ENCODE data around the gene SLC23A2. TPM values are rescaled to one million over a fixed set of nuclear protein-coding genes. Genes with fewer than 3 reads are reported as not detected.
"Not testable (repeated sequence)": the region's sequence is repeated elsewhere in the genome, so short reads cannot be mapped to it uniquely, and the experiment has no call there.

Gene SLC23A2
- 10.2 TPM for polyA plus RNA-seq (2013, experiment 1 of 2)
- polyA plus RNA-seq (2013, experiment 2 of 2), result 7.6 TPM

DNA sequence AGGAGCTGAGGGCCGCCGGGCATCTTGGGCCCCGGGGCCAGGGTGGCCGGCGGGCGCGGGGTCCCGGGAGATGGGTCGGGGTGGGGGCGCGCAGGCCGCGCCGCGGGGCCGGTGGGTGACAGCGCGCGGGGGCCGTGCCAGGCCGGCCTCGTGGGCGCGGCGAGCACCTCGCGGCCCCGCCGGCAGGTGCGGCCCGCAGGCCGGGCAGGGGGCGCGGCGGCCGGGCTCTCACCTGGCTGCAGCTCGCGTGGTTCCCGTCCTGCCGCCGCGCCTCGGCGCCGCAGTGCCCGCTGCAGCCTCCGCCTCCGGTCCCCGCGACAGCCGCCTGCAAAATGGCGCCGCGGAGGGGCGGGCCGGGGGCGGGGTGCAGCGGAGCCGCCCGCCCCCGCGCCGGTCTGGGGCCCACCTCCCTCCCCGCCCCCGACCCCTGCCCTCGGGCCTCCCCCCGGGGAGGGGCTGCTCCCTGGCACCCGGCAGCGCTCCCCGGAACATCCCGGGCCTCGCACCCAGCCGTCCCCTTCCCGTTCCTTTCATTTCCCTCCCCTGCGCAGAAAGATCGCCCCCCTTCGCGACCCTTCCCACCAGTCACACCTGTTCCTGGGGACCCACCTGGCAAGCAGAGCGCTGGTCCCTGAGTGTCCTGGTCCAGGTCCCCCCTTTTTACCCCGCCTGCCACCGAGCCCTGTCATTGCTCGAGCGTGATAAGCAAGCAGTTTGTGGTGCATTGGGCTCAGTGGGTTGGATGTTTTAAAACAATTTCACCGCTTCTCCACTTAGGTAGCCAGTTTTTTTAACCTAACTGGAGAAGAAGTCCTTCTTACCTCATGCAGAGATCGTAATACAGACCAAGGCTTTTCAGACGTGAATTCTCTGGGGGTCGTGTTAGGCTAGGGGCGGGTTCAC is at the start of gene SLC23A2:
Gene SLC23A2 (minus strand): TSS at position 337 of the 903 bp plus-strand sequence. CDS start 68,948 bp downstream, outside the sequence.
- 0 to 1% methylated on average over 60 to 67 of the region's 88 CpGs for WGBS, 2 experiments (ENCODE audit: insufficient coverage in 2 of 2)
- Histone ChIP-seq H3K36me3 (ENCODE audit: control insufficient read depth, insufficient read depth, low read length) (no peaks in the 10 kb centered on the region), H3K4me1 (ENCODE audit: control insufficient read depth, insufficient read depth, low read length, poor library complexity, severe bottlenecking) (peaks cover 3% of the 10 kb centered on the region), H3K4me3 (ENCODE audit: extremely low read depth, insufficient read depth, low read length, poor library complexity, severe bottlenecking) (peak within 1 kb of the TSS; percentile 59), H3K27ac (ENCODE audit: low read depth, low read length, severe bottlenecking) (no peak within 1 kb of the TSS), H3K9me3 (ENCODE audit: control insufficient read depth, low read length) (no peaks in the 10 kb centered on the region)

DNA sequence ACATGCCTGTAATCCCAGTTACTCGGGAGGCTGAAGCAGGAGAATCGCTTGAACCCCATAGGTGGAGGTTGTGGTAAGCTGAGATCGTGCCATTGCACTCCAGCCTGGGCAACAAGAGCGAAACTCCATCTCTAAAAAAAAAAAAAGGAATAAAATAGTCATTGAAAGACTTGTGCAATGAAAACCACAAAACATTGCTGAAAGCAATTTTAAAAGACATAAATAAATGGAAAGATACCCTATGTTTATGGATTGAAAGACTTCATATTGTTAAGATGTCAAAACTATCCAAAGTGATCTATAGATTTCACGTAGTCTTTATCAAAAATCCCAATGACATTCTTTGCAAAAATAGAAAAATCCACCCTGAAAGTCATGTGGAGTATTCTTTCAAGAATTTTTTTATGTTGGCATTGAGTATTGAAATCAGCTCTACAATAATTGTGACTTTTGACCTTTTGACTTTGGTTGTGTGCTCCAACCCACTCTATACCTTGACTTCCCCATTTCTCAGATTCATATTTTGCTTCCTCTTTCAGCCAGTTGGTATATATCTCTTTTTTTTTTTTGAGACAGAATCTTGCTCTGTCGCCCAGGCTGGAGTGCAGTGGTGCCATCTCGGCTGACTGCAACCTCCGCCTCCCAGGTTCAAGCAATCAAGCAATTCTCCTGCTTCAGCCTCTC is 45.5 kb upstream of the SLC23A2 start:
- 95 to 100% methylated on average over 3 to 6 of the region's 8 CpGs for WGBS, 2 experiments (ENCODE audit: insufficient coverage in 2 of 2)
- Histone ChIP-seq H3K4me1 (ENCODE audit: control insufficient read depth, insufficient read depth, low read length, poor library complexity, severe bottlenecking) (no peaks in the 10 kb centered on the region), H3K9me3 (ENCODE audit: control insufficient read depth, low read length) (no peaks in the 10 kb centered on the region), H3K4me3 (ENCODE audit: extremely low read depth, insufficient read depth, low read length, poor library complexity, severe bottlenecking) (no peak overlapping the region), H3K36me3 (ENCODE audit: control insufficient read depth, insufficient read depth, low read length) (no peaks in the 10 kb centered on the region), H3K27ac (ENCODE audit: low read depth, low read length, severe bottlenecking) (no peak overlapping the region)

DNA sequence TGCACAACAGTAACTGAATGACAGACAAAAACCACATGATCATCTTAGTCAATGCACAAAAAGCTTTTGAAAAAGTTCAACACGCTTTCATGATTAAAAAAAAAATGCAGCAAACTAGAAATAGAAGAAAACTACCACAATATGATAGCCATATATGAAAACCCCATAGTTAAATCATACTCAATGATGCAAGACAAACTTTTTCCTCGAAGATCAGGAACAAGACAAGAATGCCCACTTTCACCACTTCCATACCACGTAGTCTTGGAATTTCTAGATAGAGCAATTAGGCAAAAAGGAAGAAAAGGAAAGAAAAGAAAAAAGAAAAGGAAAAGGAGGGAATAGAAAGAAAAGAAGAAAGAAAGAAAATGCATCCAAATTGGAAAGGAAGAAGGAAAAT is 44.6 kb upstream of the SLC23A2 start:
- Histone ChIP-seq H3K36me3 (ENCODE audit: control insufficient read depth, insufficient read depth, low read length) (no peaks in the 10 kb centered on the region), H3K27ac (ENCODE audit: low read depth, low read length, severe bottlenecking) (no peak overlapping the region), H3K9me3 (ENCODE audit: control insufficient read depth, low read length) (no peaks in the 10 kb centered on the region), H3K4me3 (ENCODE audit: extremely low read depth, insufficient read depth, low read length, poor library complexity, severe bottlenecking) (no peak overlapping the region), H3K4me1 (ENCODE audit: control insufficient read depth, insufficient read depth, low read length, poor library complexity, severe bottlenecking) (no peaks in the 10 kb centered on the region)
- WGBS, 2 experiments (ENCODE audit: insufficient coverage in 2 of 2), result 88 to 100% methylated on average over 1 of the region's 3 CpGs

DNA sequence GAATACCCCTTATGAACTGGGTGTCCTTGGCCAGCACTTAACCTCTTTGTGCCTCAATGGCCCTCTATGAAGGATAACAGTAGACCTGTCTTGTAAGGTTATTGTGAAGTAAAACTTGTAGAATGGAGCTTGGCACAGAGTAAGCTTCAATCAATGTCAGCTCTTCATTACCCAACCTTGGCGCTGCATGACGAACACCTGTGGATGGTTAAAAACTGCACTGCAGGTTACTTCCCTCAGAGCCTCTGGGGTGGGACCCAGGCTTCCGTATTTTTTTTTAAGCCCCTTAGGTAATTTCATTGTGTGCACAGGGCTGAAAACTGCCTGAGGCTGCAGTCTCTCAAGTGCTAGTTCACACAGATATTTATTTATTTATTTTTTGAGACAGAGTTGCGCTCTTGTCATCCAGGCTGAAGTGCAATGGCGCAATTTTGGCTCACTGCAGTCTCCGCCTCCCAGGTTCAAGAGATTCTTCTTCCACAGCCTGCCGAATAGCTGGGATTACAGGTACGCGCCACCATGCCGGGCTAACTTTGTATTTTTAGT is 42.8 kb upstream of the SLC23A2 start:
- Histone ChIP-seq H3K4me3 (ENCODE audit: extremely low read depth, insufficient read depth, low read length, poor library complexity, severe bottlenecking) (no peak overlapping the region), H3K36me3 (ENCODE audit: control insufficient read depth, insufficient read depth, low read length) (no peaks in the 10 kb centered on the region), H3K27ac (ENCODE audit: low read depth, low read length, severe bottlenecking) (no peak overlapping the region), H3K9me3 (ENCODE audit: control insufficient read depth, low read length) (no peaks in the 10 kb centered on the region), H3K4me1 (ENCODE audit: control insufficient read depth, insufficient read depth, low read length, poor library complexity, severe bottlenecking) (no peaks in the 10 kb centered on the region)
- WGBS, 2 experiments (ENCODE audit: insufficient coverage in 2 of 2), result 86 to 95% methylated on average over 9 to 10 of the region's 10 CpGs

DNA sequence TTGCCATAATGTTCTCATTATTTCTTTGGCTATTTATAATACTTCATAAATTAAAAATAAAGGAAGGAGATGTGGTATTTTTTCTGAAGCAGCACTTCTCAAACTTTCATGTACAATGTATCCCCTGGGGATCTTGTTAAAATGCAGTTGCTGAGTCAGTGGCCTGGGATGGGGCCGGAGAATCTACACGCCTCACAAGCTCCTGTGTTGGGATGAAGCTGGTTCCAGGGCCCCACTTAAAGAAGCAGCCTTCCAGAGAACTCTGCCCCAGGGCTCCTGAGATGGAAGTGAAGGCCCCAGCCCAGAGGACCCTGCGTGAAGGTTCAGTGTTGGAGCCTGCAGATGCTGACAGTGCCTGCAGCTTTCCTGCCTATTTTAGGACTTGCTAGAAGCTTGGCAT is 40.1 kb upstream of the SLC23A2 start:
- Histone ChIP-seq H3K9me3 (ENCODE audit: control insufficient read depth, low read length) (no peaks in the 10 kb centered on the region), H3K4me1 (ENCODE audit: control insufficient read depth, insufficient read depth, low read length, poor library complexity, severe bottlenecking) (no peaks in the 10 kb centered on the region), H3K36me3 (ENCODE audit: control insufficient read depth, insufficient read depth, low read length) (no peaks in the 10 kb centered on the region), H3K4me3 (ENCODE audit: extremely low read depth, insufficient read depth, low read length, poor library complexity, severe bottlenecking) (no peak overlapping the region), H3K27ac (ENCODE audit: low read depth, low read length, severe bottlenecking) (no peak overlapping the region)
- 36 to 71% methylated on average over 1 to 3 of the region's 3 CpGs for WGBS, 2 experiments (ENCODE audit: insufficient coverage in 2 of 2)

DNA sequence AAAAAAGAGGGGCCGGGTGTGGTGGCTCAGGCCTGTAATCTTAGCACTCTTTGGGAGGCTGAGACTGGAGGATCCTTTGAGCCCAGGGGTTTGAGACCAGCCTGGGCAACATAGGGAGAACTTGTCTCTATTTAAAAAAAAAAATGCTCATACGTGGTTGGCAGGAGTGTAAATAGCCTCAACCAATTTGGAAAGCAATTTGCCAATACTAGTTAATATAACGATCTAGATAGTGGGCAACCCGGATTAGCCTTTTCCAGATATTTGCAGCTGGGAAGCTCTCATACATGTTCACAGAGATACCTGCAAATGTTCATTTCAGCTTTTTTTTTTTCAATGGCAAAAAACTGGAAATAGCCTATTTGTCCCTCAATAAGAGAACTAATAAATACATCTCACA is 39.0 kb upstream of the SLC23A2 start:
- H3K4me3 ChIP-seq (ENCODE audit: extremely low read depth, insufficient read depth, low read length, poor library complexity, severe bottlenecking), result no peak overlapping the region
- no peaks in the 10 kb centered on the region for H3K9me3 ChIP-seq (ENCODE audit: control insufficient read depth, low read length)
- H3K4me1 ChIP-seq (ENCODE audit: control insufficient read depth, insufficient read depth, low read length, poor library complexity, severe bottlenecking), result no peaks in the 10 kb centered on the region
- WGBS, 2 experiments (ENCODE audit: insufficient coverage in 2 of 2), result 91 to 92% methylated on average over 3 of the region's 4 CpGs
- H3K36me3 ChIP-seq (ENCODE audit: control insufficient read depth, insufficient read depth, low read length), result no peaks in the 10 kb centered on the region
- H3K27ac ChIP-seq (ENCODE audit: low read depth, low read length, severe bottlenecking), result no peak overlapping the region

DNA sequence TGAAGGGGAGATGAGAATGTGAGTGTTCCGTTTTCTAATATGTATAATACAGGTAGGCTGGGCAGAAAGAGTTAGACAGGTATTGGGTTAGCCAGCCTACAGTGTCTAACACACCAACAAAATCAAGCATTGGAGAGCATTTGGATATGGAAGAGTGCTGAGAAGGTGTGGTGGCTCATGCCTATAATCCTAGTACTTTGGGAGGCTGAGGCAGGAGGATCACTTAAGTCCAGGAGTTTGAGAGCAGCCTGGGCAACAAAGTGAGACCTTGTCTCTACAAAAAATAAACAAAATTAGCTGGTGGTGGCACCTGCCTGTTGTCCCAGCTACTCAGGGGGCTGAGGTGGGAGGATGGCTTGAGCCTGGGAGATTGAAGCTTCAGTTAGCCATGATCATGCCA is 38.6 kb upstream of the SLC23A2 start:
- H3K4me3 ChIP-seq (ENCODE audit: extremely low read depth, insufficient read depth, low read length, poor library complexity, severe bottlenecking), result no peak overlapping the region
- no peaks in the 10 kb centered on the region for H3K9me3 ChIP-seq (ENCODE audit: control insufficient read depth, low read length)
- no peak overlapping the region for H3K27ac ChIP-seq (ENCODE audit: low read depth, low read length, severe bottlenecking)
- no peaks in the 10 kb centered on the region for H3K36me3 ChIP-seq (ENCODE audit: control insufficient read depth, insufficient read depth, low read length)
- 100% methylated on average over 1 of the region's 1 CpG for WGBS, 2 experiments (ENCODE audit: insufficient coverage in 2 of 2)
- H3K4me1 ChIP-seq (ENCODE audit: control insufficient read depth, insufficient read depth, low read length, poor library complexity, severe bottlenecking), result no peaks in the 10 kb centered on the region

DNA sequence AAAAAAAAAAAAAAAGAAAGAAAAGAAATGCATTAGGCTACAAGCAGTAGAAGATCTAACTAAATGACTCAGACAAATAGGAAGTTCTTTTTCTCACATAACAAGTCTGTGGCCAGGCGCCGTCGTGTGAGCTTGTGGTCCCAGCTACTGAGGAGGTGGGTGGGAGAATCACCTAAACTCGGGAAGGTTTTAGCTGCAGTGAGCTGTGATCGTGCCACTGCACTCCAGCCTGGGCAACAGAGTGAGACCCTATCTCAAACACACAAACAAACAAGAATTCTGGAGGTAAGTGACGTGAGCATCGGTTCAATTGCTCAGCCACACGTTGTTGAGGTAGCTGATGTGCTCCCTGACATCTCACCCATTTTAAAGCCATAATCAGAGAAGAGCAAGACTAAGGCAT is 37.9 kb upstream of the SLC23A2 start:
- Histone ChIP-seq H3K27ac (ENCODE audit: low read depth, low read length, severe bottlenecking) (no peak overlapping the region), H3K36me3 (ENCODE audit: control insufficient read depth, insufficient read depth, low read length) (no peaks in the 10 kb centered on the region), H3K4me1 (ENCODE audit: control insufficient read depth, insufficient read depth, low read length, poor library complexity, severe bottlenecking) (no peaks in the 10 kb centered on the region), H3K4me3 (ENCODE audit: extremely low read depth, insufficient read depth, low read length, poor library complexity, severe bottlenecking) (no peak overlapping the region), H3K9me3 (ENCODE audit: control insufficient read depth, low read length) (no peaks in the 10 kb centered on the region)
- WGBS, 2 experiments (ENCODE audit: insufficient coverage in 2 of 2), result 94 to 95% methylated on average over 5 to 6 of the region's 8 CpGs

DNA sequence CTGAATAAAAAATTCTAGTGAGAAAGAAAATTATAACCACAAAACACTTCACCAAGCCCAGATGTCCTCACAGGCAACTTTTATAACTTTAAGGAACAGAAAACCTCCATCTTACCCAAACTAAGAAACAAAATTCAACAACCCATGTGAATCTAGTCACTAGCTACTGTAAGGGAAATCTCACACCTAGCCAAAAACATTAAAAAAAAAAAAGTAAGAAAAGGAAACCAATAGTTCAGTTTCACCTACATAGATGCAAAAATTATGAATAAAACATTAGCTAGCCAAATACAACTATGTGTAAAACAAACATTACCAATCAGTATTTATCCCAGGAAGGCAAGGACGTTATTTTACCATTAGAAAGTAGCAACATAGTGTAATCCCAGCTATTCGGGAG is 35.5 kb upstream of the SLC23A2 start:
- Histone ChIP-seq H3K9me3 (ENCODE audit: control insufficient read depth, low read length) (no peaks in the 10 kb centered on the region), H3K27ac (ENCODE audit: low read depth, low read length, severe bottlenecking) (no peak overlapping the region), H3K4me3 (ENCODE audit: extremely low read depth, insufficient read depth, low read length, poor library complexity, severe bottlenecking) (no peak overlapping the region), H3K4me1 (ENCODE audit: control insufficient read depth, insufficient read depth, low read length, poor library complexity, severe bottlenecking) (no peaks in the 10 kb centered on the region), H3K36me3 (ENCODE audit: control insufficient read depth, insufficient read depth, low read length) (no peaks in the 10 kb centered on the region)
- 90 to 100% methylated on average over 2 of the region's 2 CpGs for WGBS, 2 experiments (ENCODE audit: insufficient coverage in 2 of 2)

DNA sequence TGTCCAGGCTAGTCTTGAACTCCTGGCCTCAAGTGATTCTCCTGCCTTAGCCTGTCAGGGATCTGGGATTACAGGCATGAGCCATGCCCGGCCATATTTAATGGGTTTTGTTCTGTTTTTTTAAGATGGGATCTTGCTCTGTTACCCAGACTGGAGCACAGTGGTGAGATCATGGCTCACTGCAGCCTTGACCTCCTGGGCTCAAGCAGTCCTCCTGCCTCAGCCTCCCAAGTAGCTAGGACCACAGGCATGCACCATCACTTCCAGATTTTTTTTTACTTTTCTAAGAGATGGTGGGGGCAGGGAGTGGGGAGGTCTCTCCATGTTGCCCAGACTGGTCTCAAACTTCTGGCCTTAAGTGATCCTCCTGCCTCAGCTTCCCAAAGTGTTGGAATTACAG is 34.2 kb upstream of the SLC23A2 start:
- no CpG with 5 or more reads among the region's 1 CpG for WGBS, 2 experiments (ENCODE audit: insufficient coverage in 2 of 2)

More for the DNA sequence above, 34.2 kb upstream of the SLC23A2 start:
- not testable (repeated sequence) for H3K4me3 ChIP-seq (ENCODE audit: extremely low read depth, insufficient read depth, low read length, poor library complexity, severe bottlenecking); H3K27ac ChIP-seq (ENCODE audit: low read depth, low read length, severe bottlenecking); H3K9me3 ChIP-seq (ENCODE audit: control insufficient read depth, low read length); H3K4me1 ChIP-seq (ENCODE audit: control insufficient read depth, insufficient read depth, low read length, poor library complexity, severe bottlenecking); H3K36me3 ChIP-seq (ENCODE audit: control insufficient read depth, insufficient read depth, low read length)

Data from mesodermal cell (in vitro differentiated cells).